NCI-H1105 treated with DMSO at 0.1 percent for 48 hours (cell line): Measurements from ENCODE around the gene SLC25A1.

Source experiments
- DNase-seq: peaks from one replicate; lab custom pipeline; 2025; lab: John Stamatoyannopoulos, UW

Gene SLC25A1

DNA sequence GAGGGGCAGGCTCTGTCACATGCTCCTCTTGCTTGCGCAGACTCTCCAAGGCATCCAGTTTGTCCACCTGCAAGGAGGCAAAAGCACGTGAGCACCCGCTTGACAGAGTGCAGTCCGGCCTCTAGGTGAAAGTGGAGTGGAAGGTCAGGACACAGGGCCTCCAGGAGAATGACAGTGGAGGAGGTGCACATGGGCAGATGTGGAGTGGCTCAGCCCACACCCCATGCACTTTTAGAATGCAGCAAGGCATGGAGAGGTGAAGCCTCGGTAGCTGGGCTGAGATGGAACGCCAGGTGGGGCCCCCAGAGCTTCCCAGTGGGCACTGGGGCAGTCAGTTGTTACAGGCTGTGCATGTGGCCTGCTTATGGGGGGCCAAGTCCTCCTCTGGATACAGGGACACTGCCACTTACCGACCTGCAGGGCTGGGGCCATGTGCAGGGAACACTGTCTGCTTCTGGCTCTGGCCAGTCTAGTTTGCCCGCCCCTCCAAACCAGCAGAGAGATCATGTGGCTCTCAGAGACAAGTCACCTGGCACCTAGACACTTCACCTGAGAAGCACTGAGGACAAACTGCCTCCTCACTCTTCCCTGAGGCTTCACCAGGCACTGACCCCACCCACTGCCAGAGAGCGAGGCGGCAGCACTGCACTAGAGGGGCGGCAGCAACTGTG lies 2.3 kb upstream of the SLC25A1 start:
- DNase-seq = no peak

DNA sequence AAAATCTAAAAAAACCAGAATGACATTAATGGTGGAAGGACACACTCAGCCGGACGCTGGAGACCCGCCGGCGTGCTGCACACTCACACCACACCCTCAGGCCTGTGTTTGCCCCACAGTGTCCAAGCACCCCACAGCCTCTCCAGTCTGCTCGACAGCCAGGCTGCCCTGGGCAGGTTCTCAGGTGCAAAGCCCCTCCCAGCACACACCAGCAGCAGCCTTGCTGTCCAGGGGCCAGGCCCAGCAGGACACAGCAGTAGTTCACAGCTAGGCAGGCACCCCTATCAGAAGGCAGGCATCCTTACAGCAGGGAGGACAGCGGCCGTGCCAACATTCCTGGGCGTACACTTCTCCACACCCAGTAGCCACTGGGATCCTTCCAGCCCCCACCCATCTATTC lies 1.7 kb upstream of the SLC25A1 start:
- DNase-seq = no peak

DNA sequence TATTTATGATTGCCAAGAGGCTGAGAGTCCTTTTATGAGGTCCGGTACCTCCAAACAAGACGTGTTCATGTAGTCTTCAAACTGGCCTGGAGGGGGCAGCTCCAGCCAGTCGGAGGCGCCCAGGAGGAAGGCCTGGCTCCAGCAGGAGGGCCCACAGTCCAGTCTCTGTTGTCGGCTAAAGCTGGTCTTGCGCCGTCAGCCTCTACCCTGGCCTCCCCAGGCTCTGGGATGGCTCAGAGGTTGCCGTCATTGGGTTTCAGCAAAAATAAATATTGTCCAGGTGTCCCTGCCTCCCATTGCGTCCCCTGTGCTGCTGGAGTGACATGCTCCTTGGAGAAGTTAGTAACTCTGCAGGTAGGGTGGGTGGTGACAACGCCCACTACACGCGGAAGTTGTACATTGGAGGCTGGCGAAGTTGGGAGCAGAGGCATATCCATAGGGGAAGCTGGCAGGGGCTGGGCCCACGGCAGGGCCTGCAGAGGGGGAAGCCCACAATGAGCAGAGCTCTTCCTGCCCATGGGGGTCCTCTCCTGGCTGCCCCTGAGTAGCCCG lies 1.0 kb upstream of the SLC25A1 start:
- DNase-seq = peak; percentile 62

DNA sequence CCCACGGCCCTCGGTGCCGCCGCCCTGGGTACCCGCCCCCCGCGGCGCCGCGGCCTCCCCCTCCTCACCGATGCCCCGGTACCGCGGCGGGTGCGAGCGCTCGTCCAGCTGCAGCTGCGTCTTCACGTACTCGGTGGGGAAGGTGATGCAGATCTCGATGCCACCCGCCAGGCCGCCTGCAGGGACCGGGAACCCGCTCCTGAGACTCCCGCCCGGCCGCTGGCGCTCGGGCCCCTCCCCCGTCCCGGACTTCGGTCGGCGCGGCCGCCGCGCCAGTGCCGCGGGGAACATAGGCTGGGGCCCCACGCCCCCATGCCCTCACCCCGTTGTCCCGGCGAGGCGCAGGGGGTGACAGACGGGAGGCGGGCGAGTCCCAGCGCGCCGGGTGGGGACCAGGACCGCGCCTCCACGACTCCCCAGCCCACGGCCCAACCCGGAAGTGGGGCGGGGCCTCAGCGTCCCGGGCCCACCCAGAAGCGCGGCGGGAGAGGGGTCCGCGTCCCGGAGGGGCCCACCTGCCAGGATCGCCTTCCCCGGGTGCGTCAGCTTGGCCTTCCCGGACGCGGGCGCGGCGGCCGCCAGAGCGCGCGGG lies 375 bp downstream of the SLC25A1 start:
- DNase-seq = no peak

DNA sequence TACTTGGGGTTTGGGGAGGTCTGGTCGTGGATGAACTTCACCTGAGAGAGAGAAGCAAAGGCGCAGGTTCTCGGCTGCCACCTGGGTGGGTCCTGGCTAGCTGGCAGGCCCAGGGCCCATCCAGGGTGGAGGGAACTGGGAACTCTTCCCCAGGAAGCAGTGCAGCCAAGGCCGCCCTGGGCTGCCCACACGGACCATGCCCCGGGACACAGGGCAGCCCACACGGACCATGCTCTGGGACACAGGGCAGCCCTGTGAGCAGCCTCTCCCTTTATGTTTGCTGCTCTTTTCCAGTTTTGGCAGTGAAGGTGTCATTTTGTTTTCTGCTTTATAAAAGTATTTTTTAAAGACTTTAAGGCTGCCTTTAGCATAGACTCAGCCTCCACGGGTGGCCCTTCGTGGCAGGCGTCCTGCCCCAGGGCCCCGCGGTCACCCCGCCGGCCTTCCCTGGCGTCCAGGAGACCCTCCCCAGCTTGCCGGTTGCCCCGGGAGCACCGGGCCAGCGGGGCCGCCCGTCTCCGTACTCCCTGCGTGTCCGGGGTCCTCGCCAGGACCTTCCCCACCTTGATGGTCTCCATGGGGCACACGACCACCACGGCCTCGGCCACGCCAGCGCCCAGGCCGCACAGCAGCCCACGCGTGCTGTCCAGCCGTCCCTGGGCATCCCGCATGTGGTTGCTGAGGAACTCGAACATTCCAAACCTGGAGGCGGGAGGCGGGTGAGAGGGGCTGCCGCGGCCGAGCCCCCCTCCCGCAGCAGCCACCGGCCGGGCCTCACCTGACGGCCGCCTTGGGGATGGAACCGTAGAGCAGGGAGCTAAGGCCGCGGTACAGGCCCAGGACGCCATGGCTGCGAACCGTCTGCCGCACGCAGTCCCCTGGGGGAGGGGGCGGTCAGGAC lies 1.1 kb downstream of the SLC25A1 start:
- no peak for DNase-seq

DNA sequence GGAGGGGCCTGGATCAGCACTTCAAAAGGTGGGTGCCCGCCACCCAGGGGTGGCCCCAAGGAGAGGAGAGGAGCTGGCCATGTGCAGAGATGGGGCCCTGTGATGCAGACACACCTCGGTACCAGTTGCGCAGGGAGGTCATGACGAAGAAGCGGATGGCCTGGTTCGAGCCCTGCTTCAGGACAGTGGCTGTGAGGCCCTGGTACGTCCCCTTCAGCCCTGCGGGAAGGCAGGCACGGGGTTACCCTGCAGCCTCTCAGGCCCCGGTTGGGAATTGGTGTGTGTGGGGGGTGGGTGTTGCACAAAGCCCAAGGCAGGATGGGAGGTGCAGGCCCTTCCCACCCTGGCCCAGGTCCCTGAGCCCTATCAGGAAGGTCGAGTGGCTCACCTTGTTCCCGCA lies 1.8 kb downstream of the SLC25A1 start:
- DNase-seq = no peak

DNA sequence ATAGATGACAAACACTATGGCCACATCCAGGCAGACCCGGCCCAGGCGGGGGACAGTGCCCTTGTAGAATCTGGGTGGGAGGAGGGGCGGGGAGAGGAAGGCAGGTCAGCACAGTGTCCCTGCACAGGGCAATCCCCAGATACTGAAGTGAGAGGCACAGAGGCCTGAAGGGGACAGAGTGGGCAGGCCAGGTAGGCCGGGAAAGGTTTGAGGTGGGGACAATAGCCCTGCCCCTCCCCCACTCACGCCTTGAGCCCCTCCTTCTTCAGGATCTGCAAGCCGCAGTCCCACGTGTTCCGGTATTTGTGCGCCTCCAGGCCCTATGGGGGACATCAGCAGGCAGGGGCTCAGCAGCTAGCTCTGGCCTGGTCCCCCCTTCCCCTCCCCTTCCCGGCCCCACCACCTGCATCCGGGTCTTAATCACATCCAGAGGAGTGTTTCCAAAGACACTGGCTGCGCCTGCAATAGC lies 2.3 kb downstream of the SLC25A1 start:
- no peak for DNase-seq

DNA sequence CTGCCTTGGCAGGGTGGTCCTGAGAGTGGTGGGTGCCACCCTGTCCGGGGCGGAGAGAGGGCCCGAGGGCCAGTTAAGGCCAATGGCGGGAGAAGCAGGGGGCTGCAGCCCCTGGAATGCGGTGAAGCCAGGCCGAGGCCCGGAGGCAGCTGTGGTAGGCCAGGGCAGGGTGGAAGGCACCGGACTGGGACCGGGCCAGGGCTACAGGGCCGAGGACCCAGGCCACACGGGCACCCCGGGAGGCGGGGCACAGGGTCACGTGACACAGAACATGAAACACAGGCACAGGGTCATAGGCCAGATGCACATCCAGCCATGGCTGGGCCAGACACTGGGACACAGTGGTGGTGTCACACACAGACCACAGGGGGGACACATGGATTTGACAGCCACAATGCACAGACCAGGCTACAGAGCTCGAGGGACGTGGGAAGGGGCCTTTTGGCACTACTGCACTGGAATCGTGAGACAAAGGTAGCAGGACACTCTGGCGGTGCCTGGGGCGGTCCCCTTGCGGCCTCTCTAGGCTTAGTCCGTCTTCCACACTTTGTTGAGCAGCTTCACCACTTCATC lies 2.8 kb downstream of the SLC25A1 start:
- DNase-seq = no peak

DNA sequence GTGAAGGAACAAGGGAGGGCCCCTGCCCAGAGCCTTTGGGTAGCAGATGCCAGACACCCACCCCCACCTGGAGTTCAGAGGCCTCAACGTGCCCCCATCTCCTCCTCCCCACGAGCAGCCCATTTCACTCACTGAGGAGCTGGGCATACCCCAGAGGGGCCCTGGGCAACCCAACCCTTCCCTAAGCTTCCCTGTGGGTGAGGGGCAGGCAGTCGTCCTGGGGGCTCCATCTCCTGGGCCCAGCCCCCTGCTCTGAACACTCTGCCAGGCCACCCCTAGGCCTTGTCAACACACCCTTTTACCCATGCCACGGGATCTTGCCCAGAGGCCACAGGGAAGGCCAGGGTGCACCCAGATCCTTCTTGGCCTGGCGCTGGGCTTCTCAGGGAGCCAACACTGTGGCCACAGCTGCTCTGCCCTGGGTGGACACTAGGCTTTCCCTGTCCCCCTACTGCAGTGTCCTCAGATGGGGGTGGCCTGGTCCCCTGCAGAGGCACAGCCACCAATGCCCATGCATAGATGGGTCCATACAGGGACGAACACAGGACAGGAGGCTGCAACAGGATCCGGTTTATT lies 3.4 kb downstream of the SLC25A1 start:
- no peak for DNase-seq

DNA sequence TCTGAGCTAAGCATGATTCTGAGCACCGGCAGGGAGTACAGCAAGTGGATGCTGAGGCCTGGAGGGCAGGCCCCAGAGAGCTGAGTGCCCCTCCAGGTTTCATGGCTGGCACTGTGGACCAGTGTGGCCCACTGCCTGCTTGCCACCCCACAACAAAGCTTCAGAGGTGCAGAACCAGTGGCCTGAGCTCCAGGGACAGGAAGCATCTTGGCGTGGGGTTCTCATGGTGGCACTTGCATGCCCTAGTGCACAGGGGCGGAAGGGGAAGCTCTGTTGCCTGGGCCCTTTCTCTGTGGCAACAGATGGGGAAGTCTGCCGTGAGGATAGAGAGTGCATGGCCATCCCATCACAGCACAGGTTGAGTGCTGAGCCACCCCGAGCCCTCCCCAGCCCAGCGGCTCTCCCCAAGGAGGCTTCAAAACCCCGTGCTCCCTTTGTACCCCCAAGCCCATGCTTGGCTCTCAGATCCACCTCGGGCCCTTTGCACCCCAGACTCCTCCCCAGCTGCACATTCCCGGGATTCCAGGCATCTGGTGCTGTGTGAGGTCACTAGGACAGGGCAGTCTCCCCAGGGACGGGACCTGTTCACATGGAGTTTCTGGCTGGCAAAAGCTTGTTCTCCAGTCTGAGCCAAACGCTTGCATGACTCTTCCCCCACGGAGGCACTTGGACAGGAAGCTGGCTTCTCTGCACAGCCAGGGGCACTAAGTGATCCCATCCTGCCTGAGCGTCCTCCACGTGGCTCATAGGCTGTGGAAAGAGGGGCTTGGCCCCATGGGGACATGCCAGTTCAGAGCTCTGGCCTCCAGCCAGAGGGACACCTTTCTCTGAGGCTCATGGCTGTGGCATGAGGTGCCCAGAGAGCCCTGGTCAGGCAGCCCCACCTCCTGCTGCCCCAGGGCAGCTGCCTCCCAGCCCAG lies 4.2 kb downstream of the SLC25A1 start:
- no peak for DNase-seq

DNA sequence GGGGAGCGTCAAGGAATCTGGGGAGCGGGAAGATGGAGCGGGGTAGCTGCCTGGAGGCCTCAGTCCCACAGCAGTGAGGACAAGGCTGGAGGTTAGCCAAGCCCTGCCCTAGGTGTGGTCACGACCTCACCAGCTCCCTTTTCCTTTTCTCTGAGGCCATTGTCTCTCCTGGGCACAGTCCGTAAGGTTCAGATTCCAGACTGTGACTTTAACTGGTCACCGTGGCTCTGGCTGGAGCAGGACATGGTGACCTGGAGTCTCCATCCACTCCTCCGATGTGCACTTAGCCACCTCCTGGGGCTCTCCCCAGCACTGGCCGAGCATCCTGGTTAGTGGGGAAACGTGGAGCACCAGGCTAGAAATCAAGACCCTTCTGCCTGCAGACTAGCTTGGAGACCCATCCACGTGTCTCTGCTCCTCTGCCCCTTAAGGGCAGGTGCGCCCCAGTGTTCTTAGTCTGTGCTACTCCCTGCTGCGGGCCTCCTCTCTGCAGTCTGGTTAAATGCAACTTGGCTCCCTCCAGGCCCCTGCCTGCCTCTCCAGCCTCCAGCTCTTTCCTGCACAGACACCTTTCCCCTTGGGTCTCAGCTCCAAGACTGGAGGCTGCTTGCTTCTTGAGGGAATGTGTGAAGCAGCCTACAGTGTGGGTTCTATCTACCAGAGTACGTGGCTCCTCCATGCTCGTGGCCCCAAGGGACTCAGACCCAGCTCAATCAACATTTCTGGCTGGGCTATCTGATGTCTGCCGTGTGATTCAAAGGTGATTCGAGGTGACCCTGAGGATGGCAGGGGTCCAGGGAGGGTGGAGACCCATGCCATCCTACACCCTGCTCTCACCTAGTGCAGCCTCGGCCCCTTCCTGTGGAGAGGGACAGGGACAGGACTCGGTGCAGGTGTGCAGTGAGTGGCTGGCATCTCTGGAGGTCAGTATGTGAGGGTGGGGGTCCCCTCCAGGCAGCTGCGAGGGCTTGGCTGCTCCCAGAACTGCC lies 5.2 kb downstream of the SLC25A1 start:
- DNase-seq = no peak

DNA sequence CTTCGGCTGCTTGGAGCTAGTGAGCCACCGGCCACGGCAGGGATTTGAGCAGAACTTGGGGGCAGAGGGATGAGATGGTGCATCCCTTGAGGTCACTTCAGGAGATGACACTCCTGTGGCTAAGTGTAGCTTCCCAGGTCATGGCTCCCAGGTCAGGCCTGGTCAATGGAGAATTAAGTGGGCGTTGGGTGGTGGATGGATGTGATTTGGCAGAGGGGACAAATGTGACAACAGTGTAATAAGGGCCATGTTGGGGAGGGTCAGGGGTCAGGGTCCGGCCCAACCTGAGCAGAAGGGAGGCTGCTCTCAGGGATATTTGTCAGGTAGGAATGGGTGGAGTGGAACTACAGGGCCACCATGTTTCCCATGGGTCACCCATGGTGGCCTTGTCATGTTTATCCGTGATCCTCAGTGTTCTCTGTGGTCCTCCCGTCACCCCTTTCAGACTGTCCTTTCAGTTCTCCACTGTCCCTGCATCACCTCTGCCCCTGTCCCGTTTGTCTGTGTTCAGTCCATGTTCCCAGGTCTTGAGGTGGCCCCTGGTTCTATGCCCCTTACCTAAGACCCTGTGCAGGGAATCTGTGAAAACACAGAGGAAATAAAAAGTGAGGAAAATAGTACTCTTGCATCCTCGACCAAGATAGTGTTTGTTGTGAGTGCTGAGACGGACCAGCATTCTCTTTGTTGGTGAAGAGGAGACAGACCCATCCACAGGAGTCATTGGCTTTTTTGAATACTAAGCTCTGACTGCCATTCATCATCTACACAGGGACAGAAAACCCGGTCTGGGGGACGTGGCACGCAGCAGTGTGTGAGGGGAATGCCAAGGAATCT lies 6.1 kb downstream of the SLC25A1 start:
- no peak for DNase-seq

DNA sequence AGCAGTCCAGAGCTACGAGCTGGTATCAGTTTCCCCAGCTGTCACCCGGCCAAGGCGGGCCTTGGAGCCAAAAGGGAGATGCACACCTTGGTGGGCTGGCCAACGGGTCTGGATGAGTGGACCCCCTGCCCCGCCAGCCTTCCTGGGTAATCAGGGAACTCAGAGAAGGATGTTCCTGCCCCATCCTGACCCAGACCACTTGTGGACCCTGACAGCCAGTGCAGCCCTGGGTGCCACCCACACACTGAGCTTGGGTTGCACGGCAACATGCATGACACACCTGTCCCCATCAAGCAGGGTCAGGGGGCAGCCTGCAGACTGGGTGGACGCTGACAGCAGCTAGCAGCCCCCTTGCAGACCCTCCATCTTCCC lies 8.6 kb downstream of the SLC25A1 start:
- DNase-seq = no peak

DNA sequence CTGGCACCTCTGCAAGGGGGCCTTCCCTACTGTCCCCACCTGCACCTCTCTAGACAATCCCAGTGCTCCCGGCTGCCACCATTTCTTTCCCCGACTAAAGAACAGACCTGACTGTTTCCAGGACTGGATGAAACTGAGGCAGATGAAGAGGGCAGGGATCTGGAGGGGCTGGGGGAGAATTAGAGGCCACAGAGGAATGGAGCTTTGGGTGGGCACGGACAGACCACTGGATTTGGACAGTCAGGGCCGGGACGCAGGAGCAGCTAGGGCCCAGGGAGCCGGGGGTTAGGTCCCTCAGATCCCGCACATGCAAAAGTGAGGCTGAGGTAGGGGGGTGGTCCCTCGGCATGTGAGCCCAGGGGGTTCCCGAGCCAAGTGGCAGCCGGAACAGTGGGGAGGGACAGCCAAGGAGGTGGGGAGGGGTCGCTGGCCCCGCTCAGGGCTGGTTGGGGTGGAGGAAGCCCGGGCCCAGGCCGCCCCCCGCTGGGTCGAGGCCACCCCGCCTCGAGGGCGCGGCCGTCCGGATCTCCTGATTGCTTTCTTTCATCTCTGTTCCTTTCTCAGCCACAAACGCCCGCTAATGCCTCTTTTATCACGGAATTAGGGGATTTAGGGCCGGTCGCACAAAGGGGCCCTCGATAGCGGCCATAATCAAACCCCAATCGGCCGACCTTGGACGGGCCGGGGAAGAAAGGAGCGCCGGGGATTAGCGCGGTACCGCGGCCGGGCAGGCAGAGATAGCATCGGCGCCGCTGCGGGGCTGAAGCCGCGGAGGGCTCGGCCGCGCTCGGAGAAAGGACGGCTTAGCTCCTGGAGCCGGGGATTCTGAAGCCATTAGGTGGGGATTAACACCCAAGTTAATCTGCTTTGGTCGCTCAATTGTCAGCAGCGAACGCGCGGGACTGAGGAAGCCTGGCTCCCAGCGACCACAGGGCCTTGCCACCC lies 9.3 kb downstream of the SLC25A1 start:
- no peak for DNase-seq

DNA sequence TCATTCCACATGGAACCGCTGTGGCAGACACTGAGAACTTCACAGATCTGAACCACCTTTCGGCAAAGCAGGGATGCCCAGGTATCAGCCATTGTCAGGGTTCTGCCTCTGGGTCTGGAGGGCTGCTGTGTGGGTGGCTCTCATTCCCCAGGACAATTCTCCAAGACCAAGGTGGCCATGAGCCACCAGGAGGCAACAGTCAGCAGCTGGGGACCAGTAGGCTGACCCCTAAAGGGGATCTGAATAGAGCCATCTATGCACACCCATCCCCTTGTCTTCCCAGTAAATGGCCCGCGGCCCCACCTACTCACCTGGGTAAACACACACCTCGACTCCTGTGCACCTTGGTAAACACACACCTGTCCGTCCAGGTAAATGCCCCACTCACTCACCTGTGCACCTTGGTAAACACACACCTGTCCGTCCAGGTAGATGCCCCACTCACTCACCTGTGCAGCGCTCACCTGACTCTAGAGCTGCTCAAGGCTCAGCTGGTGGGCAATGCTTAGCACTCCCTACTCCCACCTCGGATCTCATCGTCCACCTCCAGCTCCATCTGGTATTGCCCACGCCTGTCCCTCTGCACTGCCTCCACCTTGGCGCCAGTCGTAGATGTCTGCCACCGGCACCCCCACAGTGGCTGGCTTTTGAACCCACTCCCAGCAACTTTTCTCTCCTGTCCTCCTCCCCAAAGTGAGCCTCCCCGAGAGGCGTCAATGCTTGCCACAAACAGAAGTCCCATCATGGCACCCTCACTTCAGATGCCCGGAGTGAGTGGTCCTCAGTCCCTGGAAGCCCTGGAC lies 10.2 kb downstream of the SLC25A1 start:
- DNase-seq = no peak

DNA sequence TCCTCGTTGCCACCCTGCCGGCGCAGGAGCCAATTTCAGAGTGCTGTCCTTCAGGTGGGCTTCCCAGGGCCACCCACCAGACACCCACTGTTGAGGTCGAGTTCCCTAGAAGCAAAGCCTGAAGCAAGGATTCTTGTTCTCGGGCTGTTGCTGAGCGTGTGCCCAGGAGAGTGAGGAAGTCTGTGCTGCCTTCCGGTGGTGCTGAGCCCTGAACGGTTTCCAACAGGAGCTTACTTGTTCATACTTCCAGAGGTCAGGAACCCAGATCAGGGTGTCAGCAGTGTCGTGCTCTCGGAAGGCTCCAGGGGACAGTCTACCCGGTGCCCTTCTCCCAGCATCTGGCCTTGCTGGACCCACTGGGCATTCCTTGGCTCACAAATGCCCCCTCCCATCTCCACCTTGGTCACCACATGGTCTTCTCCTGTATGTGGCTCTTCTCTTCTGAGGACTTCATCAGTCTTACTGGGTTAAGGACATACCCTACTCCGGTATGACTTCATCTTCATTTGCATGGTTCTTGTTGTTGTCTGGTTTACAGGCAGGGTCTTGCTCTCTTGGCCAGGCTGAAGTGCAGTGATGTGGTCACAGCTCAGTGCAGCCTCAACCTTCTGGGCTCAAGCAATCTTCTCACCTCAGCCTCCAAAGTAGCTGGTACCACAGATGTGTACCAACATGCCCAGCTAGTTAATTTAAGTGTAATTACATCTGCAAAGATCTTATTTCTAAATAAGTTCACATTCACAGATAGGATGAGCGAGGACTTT lies 11.2 kb downstream of the SLC25A1 start:
- no peak for DNase-seq
